Transverse colon (tissue), 4 donors: ENCODE measurements around the gene CCDC88B. TPM values are rescaled to one million over a fixed set of nuclear protein-coding genes. Genes with fewer than 3 reads are reported as not detected.

Source experiments
- DNase-seq: peaks from one replicate; pipeline ENCODE4 v3.0.0-alpha.2; 2019
- H3K27ac ChIP-seq, 4 donors: fragments of 200-600 bp; sonication (generic); 2 replicates each; pipeline ENCODE4 v1.5.1; 2016 to 2018; ENCODE audit warnings: inconsistent platforms in 4 of 4
- H3K27me3 ChIP-seq: fragments of 200-600 bp; sonication (generic); 2 replicates; pipeline ENCODE4 v1.5.1; 2017; ENCODE audit warnings: inconsistent platforms
- H3K36me3 ChIP-seq, 4 donors: fragments of 200-600 bp; sonication (generic); 2 replicates each; pipeline ENCODE4 v1.5.1; 2017 to 2019; ENCODE audit warnings: inconsistent platforms in 4 of 4
- H3K4me1 ChIP-seq, 4 donors: fragments of 200-600 bp; sonication (generic); 2 replicates each; pipeline ENCODE4 v1.5.1; 2017 to 2020; ENCODE audit warnings: inconsistent platforms in 4 of 4
- H3K4me3 ChIP-seq, 4 donors: fragments of 200-600 bp; sonication (generic); 1 replicate in 1 of 4; 2 replicates in 3 of 4; pipeline versions ENCODE4 v1.5.1 to v1.6.1; 2017 to 2019; ENCODE audit warnings: inconsistent platforms in 4 of 4
- H3K9me3 ChIP-seq, 2 donors: fragments of 200-600 bp; sonication (generic); 2 replicates each; pipeline ENCODE4 v1.5.1; 2017 to 2019; ENCODE audit warnings: inconsistent platforms in 2 of 2
- CTCF ChIP-seq, 5 experiments: fragments of 200-600 bp in 3 of 5; fragments of 450-650 bp in 2 of 5; sonication (generic) in 3 of 5; IDR thresholded peaks; 1 replicate in 2 of 5; 2 replicates in 3 of 5; pipeline ENCODE4 v1.5.1; 2016 to 2017; ENCODE audit warnings: antibody characterized with exemption in 5 of 5, inconsistent platforms in 3 of 5, mild to moderate bottlenecking in 2 of 5, moderate library complexity in 1 of 5
- EP300 ChIP-seq: sonication (generic); formaldehyde crosslinking; IDR thresholded peaks from one replicate; pipeline ENCODE4 v1.6.1; 2017; ENCODE audit warnings: antibody characterized with exemption, low read depth
- POLR2A ChIP-seq: fragments of 450-650 bp; IDR thresholded peaks from one replicate; pipeline ENCODE4 v1.6.1; 2016; ENCODE audit warnings: antibody characterized with exemption, mild to moderate bottlenecking, moderate library complexity
- POLR2AphosphoS5 ChIP-seq, 3 donors: sonication (generic); formaldehyde crosslinking; IDR thresholded peaks; one replicate each; pipeline ENCODE4 v1.6.1; 2016; ENCODE audit warnings: antibody characterized with exemption in 3 of 3
- WGBS, 2 donors: methylation state at CpG; one replicate each; pipeline ENCODE4 v1.1.5; 2018; ENCODE audit warnings: low coverage in 1 of 2; 5-methylcytosine and 5-hydroxymethylcytosine counted together
- in situ Hi-C, 4 donors: fragments of 200-750 bp; cut with MboI; loops; one replicate each; pipeline versions ENCODE4 v1.15.0 to v1.15.1; 2017; ENCODE audit warnings: low sequenced_read_pairs in 3 of 4, low pct_ligation_motif_present in 1 of 4, low pct_unique_long_range_greater_than_20kb in 1 of 4
- intact Hi-C: fragments of 100-400 bp; cut with DNase I; formaldehyde crosslinking; loops from one replicate; pipeline ENCODE4 v1.15.1; 2023; ENCODE audit warnings: low total_unique reads
- total RNA-seq, 4 donors: library from RNA; depleted of rRNA; stranded (reverse); fragments of >200 nt; gene quantifications; one replicate each; pipeline ENCODE4 v1.1.0, GENCODE V29; 2016

CCDC88B gene
- total RNA-seq, 4 donors from 2014 or later, result 24.8 to 203 (median 47.1) TPM

GRCh38 chr11:64379160-64379559, 39.2 kb downstream of the CCDC88B start:
- no peaks in the 10 kb centered on the region for H3K9me3 ChIP-seq
- intact Hi-C loops (no loop called here), in situ Hi-C loops (no loop called here)
- H3K27me3 ChIP-seq, result no peaks in the 10 kb centered on the region
- no peak for TF ChIP-seq CTCF (IDR thresholded peaks at IDR 0.05)
- TF ChIP-seq POLR2AphosphoS5 (IDR thresholded peaks at IDR 0.05), result no peak
- TF ChIP-seq EP300, result no peak
- no peak for TF ChIP-seq POLR2A
- H3K4me3 ChIP-seq, result no peak overlapping the region
- H3K4me1 ChIP-seq, result peaks cover 0 to 7% (median 0%) of the 10 kb centered on the region in 4 donors
- H3K27ac ChIP-seq, result no peak overlapping the region
- 59 to 75% methylated on average over 4 to 15 of the region's 15 CpGs for WGBS, 2 donors
- no peak for DNase-seq
- H3K36me3 ChIP-seq, result no peaks in the 10 kb centered on the region

GRCh38 chr11:64379817-64380709, 40.1 kb downstream of the CCDC88B start:
- no peak overlapping the region for H3K4me3 ChIP-seq
- H3K27ac ChIP-seq, result no peak overlapping the region
- no peaks in the 10 kb centered on the region for H3K9me3 ChIP-seq
- TF ChIP-seq EP300, result no peak
- TF ChIP-seq CTCF (IDR thresholded peaks at IDR 0.05), result no peak
- no peak for TF ChIP-seq POLR2A
- TF ChIP-seq POLR2AphosphoS5 (IDR thresholded peaks at IDR 0.05), result no peak
- no peaks in the 10 kb centered on the region for H3K27me3 ChIP-seq
- in situ Hi-C loops, result no loop called here
- 75 to 80% methylated on average over 14 to 34 of the region's 35 CpGs for WGBS, 2 donors
- intact Hi-C loops, result no loop called here
- DNase-seq, result no peak
- no peaks in the 10 kb centered on the region for H3K36me3 ChIP-seq
- H3K4me1 ChIP-seq, result peaks cover 0 to 7% (median 0%) of the 10 kb centered on the region in 4 donors

DNA sequence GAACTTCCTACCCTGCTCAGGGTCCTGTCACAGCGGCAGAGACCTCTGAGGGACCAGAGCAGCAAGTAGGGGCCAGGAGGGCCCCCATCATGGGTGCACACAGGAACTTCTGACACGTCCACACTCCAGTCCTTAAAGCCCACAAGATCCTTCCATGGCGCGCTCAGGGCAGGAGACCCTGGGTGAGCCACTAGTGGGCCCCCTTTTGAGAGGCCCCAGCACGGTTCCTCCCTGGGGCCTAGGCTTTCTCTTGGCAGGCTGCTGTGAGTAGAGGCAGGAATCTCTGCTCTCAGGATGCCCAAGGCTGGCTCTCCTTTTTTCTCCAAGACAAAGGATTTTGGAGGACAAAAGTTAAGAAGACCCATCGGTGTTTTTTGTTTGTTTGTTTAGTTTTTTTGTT, 41.3 kb downstream of the CCDC88B start:
- Histone ChIP-seq H3K4me1 (peaks cover 0 to 7% (median 0%) of the 10 kb centered on the region in 4 donors), H3K4me3 (no peak overlapping the region), H3K27ac (no peak overlapping the region), H3K27me3 (no peaks in the 10 kb centered on the region), H3K36me3 (no peaks in the 10 kb centered on the region), H3K9me3 (no peaks in the 10 kb centered on the region)
- intact Hi-C loops, result no loop called here
- 77% methylated on average over 6 of the region's 6 CpGs; no CpG with 5 or more reads in 1 of the 2 donors for WGBS, 2 donors
- in situ Hi-C loops, result no loop called here
- DNase-seq, result no peak
- TF ChIP-seq POLR2A (no peak), POLR2AphosphoS5 (IDR thresholded peaks at IDR 0.05) (no peak), CTCF (IDR thresholded peaks at IDR 0.05) (no peak), EP300 (no peak)

DNA sequence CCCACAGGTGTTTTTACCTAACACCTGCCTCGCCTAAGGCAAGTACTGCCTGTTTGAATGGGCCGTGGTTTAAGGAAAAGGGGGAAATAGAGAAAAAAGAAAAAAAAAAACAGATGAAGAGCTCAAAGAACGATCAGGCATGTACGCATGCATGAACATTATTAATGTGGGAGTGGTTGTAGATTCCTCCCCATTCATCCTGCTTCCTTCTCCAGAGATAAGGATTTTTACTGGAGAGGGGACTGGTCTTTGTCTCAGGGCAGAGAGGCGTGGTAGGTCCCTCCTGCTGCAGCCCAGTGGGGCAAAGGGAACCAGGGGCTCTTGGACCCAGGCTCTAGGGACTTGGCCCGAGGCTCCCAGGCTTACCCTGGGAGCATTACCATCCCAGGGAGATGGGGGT, 42.0 kb downstream of the CCDC88B start:
- Histone ChIP-seq H3K4me1 (peaks cover 0 to 7% (median 0%) of the 10 kb centered on the region in 4 donors), H3K27me3 (no peaks in the 10 kb centered on the region), H3K4me3 (no peak overlapping the region), H3K36me3 (no peaks in the 10 kb centered on the region), H3K9me3 (no peaks in the 10 kb centered on the region), H3K27ac (no peak overlapping the region)
- 59 to 69% methylated on average over 3 to 6 of the region's 6 CpGs for WGBS, 2 donors
- no peak for TF ChIP-seq EP300
- DNase-seq, result no peak
- in situ Hi-C loops (no loop called here), intact Hi-C loops (no loop called here)
